H1 (cell line): Measurements from ENCODE around the gene DCDC2C. TPM values are rescaled to one million over a fixed set of nuclear protein-coding genes. Genes with fewer than 3 reads are reported as not detected.

Experiments used
- CTCF ChIA-PET: fragments of 300-600 bp; sonication (Branson Sonifier 250); formaldehyde crosslinking; loops from one replicate; lab custom pipeline; 2021; ENCODE audit not compliant: partially characterized antibody; lab: Charles Lee
- POLR2A ChIA-PET: fragments of 300-600 bp; sonication (Branson Sonifier 250); formaldehyde crosslinking; loops from one replicate; lab custom pipeline; 2021; ENCODE audit warnings: inconsistent platforms; ENCODE audit not compliant: partially characterized antibody; lab: Charles Lee
- DNase-seq, 2 experiments: peaks; one replicate each; pipeline versions ENCODE4 v3.0.0 to v3.0.0-alpha.2; 2010 to 2022; ENCODE audit warnings: low spot score in 2 of 2, low read depth in 1 of 2, mixed read lengths in 1 of 2
- FAIRE-seq: peaks from 2 replicates; lab custom pipeline; 2011; peaks lifted over from hg19 to GRCh38; lab: Jason Lieb, UNC
- H2AFZ ChIP-seq: 2 replicates; pipeline ENCODE4 v1.8.1; 2012; ENCODE audit warnings: low read length, inconsistent platforms
- H2AK5ac ChIP-seq: 2 replicates; pipeline ENCODE4 v1.6.1; 2013; ENCODE audit warnings: low read depth, low read length
- H2BK120ac ChIP-seq: replicated peaks from 2 replicates; pipeline ENCODE3; 2013; ENCODE audit warnings: low read depth, low read length, inconsistent platforms
- H2BK12ac ChIP-seq: 2 replicates; pipeline ENCODE4 v1.6.1; 2013; ENCODE audit warnings: low read depth, low read length
- H2BK15ac ChIP-seq: 2 replicates; pipeline ENCODE4 v1.6.1; 2013; ENCODE audit warnings: low read length
- H2BK20ac ChIP-seq: 2 replicates; pipeline ENCODE4 v1.6.1; 2013; ENCODE audit warnings: low read length
- H2BK5ac ChIP-seq: 2 replicates; pipeline ENCODE4 v1.6.1; 2013; ENCODE audit warnings: low read depth, low read length
- H3K14ac ChIP-seq: 2 replicates; pipeline ENCODE4 v1.6.1; 2013; ENCODE audit warnings: inconsistent platforms; ENCODE audit not compliant: insufficient read length
- H3K18ac ChIP-seq: 2 replicates; pipeline ENCODE4 v1.6.1; 2013; ENCODE audit warnings: low read length; ENCODE audit errors: extremely low read depth
- H3K23ac ChIP-seq: 2 replicates; pipeline ENCODE4 v1.6.1; 2013; ENCODE audit warnings: inconsistent platforms; ENCODE audit not compliant: insufficient read length
- H3K23me2 ChIP-seq: 2 replicates; pipeline ENCODE4 v1.6.1; 2013; ENCODE audit warnings: low read depth, low read length
- H3K27ac ChIP-seq: 2 replicates; pipeline ENCODE4 v1.6.1; 2011; ENCODE audit warnings: low read depth, low read length, inconsistent platforms
- H3K27me3 ChIP-seq, 4 experiments: replicated peaks in 1 of 4; 1 replicate in 1 of 4; 2 replicates in 3 of 4; pipeline versions ENCODE4 v1.6.1 to v1.8.1; 2011 to 2013; ENCODE audit warnings: low read length in 3 of 4, mild to moderate bottlenecking in 3 of 4, inconsistent platforms in 2 of 4, mixed read lengths in 2 of 4, moderate library complexity in 1 of 4; ENCODE audit not compliant: control insufficient read depth in 3 of 4, insufficient read depth in 3 of 4; ENCODE audit errors: extremely low read depth in 1 of 4
- H3K36me3 ChIP-seq, 4 experiments: 2 replicates each; pipeline versions ENCODE4 v1.6.1 to v1.8.1; 2011 to 2013; ENCODE audit warnings: mild to moderate bottlenecking in 4 of 4, low read length in 3 of 4, moderate library complexity in 2 of 4, control low read depth in 1 of 4, inconsistent platforms in 1 of 4; ENCODE audit not compliant: insufficient read depth in 4 of 4, control insufficient read depth in 2 of 4
- H3K4ac ChIP-seq: replicated peaks from 2 replicates; pipeline ENCODE3; 2013; ENCODE audit warnings: low read length, low read depth, mixed read lengths, inconsistent platforms; ENCODE audit not compliant: insufficient read length
- H3K4me1 ChIP-seq, 4 experiments: replicated peaks in 1 of 4; 1 replicate in 1 of 4; 2 replicates in 3 of 4; pipeline versions ENCODE4 v1.6.1 to v1.8.1; 2011 to 2013; ENCODE audit warnings: low read length in 3 of 4, inconsistent platforms in 2 of 4, mixed read lengths in 1 of 4; ENCODE audit not compliant: insufficient read depth in 4 of 4, control insufficient read depth in 3 of 4
- H3K4me2 ChIP-seq, 2 experiments: 2 replicates each; pipeline versions ENCODE4 v1.6.1 to v1.8.1; 2011 to 2013; ENCODE audit warnings: low read depth in 2 of 2, low read length in 2 of 2, control low read depth in 1 of 2, inconsistent platforms in 1 of 2, mild to moderate bottlenecking in 1 of 2; ENCODE audit not compliant: insufficient read depth in 1 of 2
- H3K4me3 ChIP-seq, 4 experiments: fragments of 200-600, 300-600 bp in 1 of 4; sonication (generic), shearing (Covaris generic), sonication (Bioruptor Twin) in 1 of 4; 2 replicates each; pipeline versions ENCODE4 v1.5.1 to v1.8.1; 2011 to 2016; ENCODE audit warnings: low read length in 4 of 4, low read depth in 3 of 4, control low read depth in 2 of 4, inconsistent platforms in 2 of 4, mild to moderate bottlenecking in 2 of 4, mixed read lengths in 1 of 4, moderate library complexity in 1 of 4; ENCODE audit not compliant: insufficient read depth in 2 of 4; ENCODE audit errors: extremely low read depth in 1 of 4
- H3K56ac ChIP-seq: replicated peaks from 2 replicates; pipeline ENCODE3; 2013; ENCODE audit warnings: low read depth, mild to moderate bottlenecking, mixed read lengths, low read length, inconsistent platforms; ENCODE audit not compliant: insufficient read length
- H3K79me1 ChIP-seq: 2 replicates; pipeline ENCODE4 v1.6.1; 2013; ENCODE audit warnings: low read depth, low read length, control low read depth
- H3K79me2 ChIP-seq, 2 experiments: 2 replicates each; pipeline versions ENCODE4 v1.6.1 to v1.8.1; 2012 to 2013; ENCODE audit warnings: low read length in 2 of 2, mild to moderate bottlenecking in 2 of 2, inconsistent platforms in 1 of 2; ENCODE audit not compliant: insufficient read depth in 2 of 2, control insufficient read depth in 1 of 2
- H3K9ac ChIP-seq, 4 experiments: replicated peaks in 1 of 4; 1 replicate in 1 of 4; 2 replicates in 3 of 4; pipeline versions ENCODE4 v1.6.1 to v1.8.1; 2011 to 2013; ENCODE audit warnings: low read depth in 3 of 4, low read length in 3 of 4, control low read depth in 2 of 4, mild to moderate bottlenecking in 2 of 4, moderate library complexity in 2 of 4, inconsistent platforms in 1 of 4; ENCODE audit errors: extremely low read depth in 1 of 4
- H3K9me3 ChIP-seq, 2 experiments: 2 replicates each; pipeline versions ENCODE4 v1.6.1 to v1.8.1; 2012 to 2013; ENCODE audit warnings: mild to moderate bottlenecking in 2 of 2, moderate library complexity in 2 of 2, control low read depth in 1 of 2, inconsistent platforms in 1 of 2, low read depth in 1 of 2, low read length in 1 of 2, mixed read lengths in 1 of 2; ENCODE audit not compliant: insufficient read depth in 2 of 2
- H4K20me1 ChIP-seq, 2 experiments: replicated peaks in 1 of 2; 2 replicates each; pipeline versions ENCODE3 to v1.8.1; 2011 to 2013; ENCODE audit warnings: inconsistent platforms in 2 of 2, low read length in 2 of 2, mild to moderate bottlenecking in 1 of 2; ENCODE audit not compliant: insufficient read depth in 2 of 2, control insufficient read depth in 1 of 2
- H4K5ac ChIP-seq: 2 replicates; pipeline ENCODE4 v1.6.1; 2013; ENCODE audit warnings: low read length, low read depth, mixed read lengths, inconsistent platforms; ENCODE audit not compliant: insufficient read length
- H4K8ac ChIP-seq: 2 replicates; pipeline ENCODE4 v1.8.0; 2013; ENCODE audit warnings: mild to moderate bottlenecking, moderate library complexity, low read length, inconsistent platforms; ENCODE audit not compliant: insufficient read depth; ENCODE audit errors: extremely low read depth
- H4K91ac ChIP-seq: replicated peaks from 2 replicates; pipeline ENCODE3; 2013; ENCODE audit warnings: low read length, mixed read lengths, inconsistent platforms; ENCODE audit not compliant: insufficient read length
- ATF2 ChIP-seq: IDR thresholded peaks from 2 replicates; pipeline ENCODE4 v1.6.1; 2012; ENCODE audit warnings: low read length, inconsistent platforms
- CTCF ChIP-seq, 3 experiments: IDR thresholded peaks; 1 replicate in 2 of 3; 2 replicates in 1 of 3; pipeline versions ENCODE4 v1.5.1 to v1.6.1; 2011; ENCODE audit warnings: low read length in 3 of 3, mild to moderate bottlenecking in 3 of 3, inconsistent platforms in 2 of 3, low read depth in 1 of 3, moderate library complexity in 1 of 3; ENCODE audit not compliant: insufficient read depth in 1 of 3; ENCODE audit errors: control extremely low read depth in 1 of 3
- POLR2A ChIP-seq, 2 experiments: IDR thresholded peaks; 1 replicate in 1 of 2; 2 replicates in 1 of 2; pipeline ENCODE4 v1.6.1; 2011; ENCODE audit warnings: low read depth in 2 of 2, low read length in 2 of 2, mild to moderate bottlenecking in 2 of 2; ENCODE audit errors: control extremely low read depth in 1 of 2
- RAD21 ChIP-seq, 2 experiments: IDR thresholded peaks in 1 of 2; conservative IDR thresholded peaks in 1 of 2; 2 replicates each; pipeline ENCODE4 v1.6.1; 2011; ENCODE audit warnings: low read depth in 2 of 2, low read length in 2 of 2, improper control_type of control experiment in 1 of 2, inconsistent platforms in 1 of 2, mild to moderate bottlenecking in 1 of 2, moderate library complexity in 1 of 2
- TEAD4 ChIP-seq: IDR thresholded peaks from 2 replicates; pipeline ENCODE4 v1.6.1; 2012; ENCODE audit warnings: low read depth, low read length, inconsistent platforms, mixed read lengths
- WGBS, 2 experiments: shearing (Covaris generic) in 1 of 2; methylation state at CpG; one replicate each; pipeline versions ENCODE4 v1.1.6 to v1.1.7; 2013 to 2015; ENCODE audit warnings: low lambda C conversion rate in 2 of 2, mixed read lengths in 2 of 2, inconsistent platforms in 1 of 2, low coverage in 1 of 2, missing lambda C conversion rate in 1 of 2; ENCODE audit not compliant: insufficient replicate concordance in 2 of 2, insufficient coverage in 1 of 2, insufficient read length in 1 of 2; ENCODE audit errors: extremely low coverage in 1 of 2, missing lambda C conversion rate in 1 of 2; 5-methylcytosine and 5-hydroxymethylcytosine counted together
- polyA plus RNA-seq, 7 experiments: library from polyadenylated mRNA; depleted of rRNA in 3 of 7; stranded (reverse) in 5 of 7; unstranded in 2 of 7; fragments of >200 nt in 5 of 7; fragments of 200-250 nt in 2 of 7; gene quantifications; 1 replicate in 5 of 7; 2 replicates in 1 of 7; 4 replicates in 1 of 7; pipeline versions ENCODE4 v1.2.1 to v1.2.3, GENCODE V29; 2011 to 2013; ENCODE audit warnings: missing spikeins in 2 of 7, mixed read lengths in 2 of 7
- total RNA-seq: library from RNA; stranded (reverse); fragmentation: NEBNext Ultra II Directional; extraction: Animal tissue kit (Norgen Biotek cat#: 25700); gene quantifications from 2 replicates; pipeline ENCODE4 v1.2.1, GENCODE V29; 2021

Gene DCDC2C
- total and polyA plus RNA-seq, 2 of the 8 experiments (the other 6 are each of a cell fraction or from before 2014, with no cell fraction given) = 0.50 TPM; not detected in 1

- Histone ChIP-seq H2AFZ (peak overlapping the region; percentile 43), H3K56ac (no peak overlapping the region), H2BK15ac (no peak overlapping the region), H2BK5ac (0 out of 2 replicates have a peak overlapping the region, but pooled peaks have one; percentile 17), H2AK5ac (no peak overlapping the region), H2BK20ac (no peak overlapping the region), H3K14ac (no peak overlapping the region), H3K27me3 (no peaks in the 10 kb centered on the region), H3K4me2 (no peak overlapping the region), H3K36me3 (no peaks in the 10 kb centered on the region), H4K8ac (no peak overlapping the region), H3K4me1 (peaks cover 0 to 9% (median 5%) of the 10 kb centered on the region in 4 experiments; a peak in 4 of 7 replicates), H3K9ac (no peak overlapping the region), H3K79me2 (no peaks in the 10 kb centered on the region), H3K23me2 (no peaks in the 10 kb centered on the region), H3K4ac (no peak overlapping the region), H3K79me1 (no peaks in the 10 kb centered on the region), H2BK12ac (peak overlapping the region; percentile 64; the same call in 1 of the 2 replicates), H3K18ac (no peak overlapping the region), H3K9me3 (no peaks in the 10 kb centered on the region), H2BK120ac (no peak overlapping the region), H3K4me3 (no peak overlapping the region), H3K27ac (no peak overlapping the region), H4K5ac (no peak overlapping the region), H4K91ac (no peak overlapping the region), H4K20me1 (no peaks in the 10 kb centered on the region), H3K23ac (no peak overlapping the region)
- WGBS, 2 experiments = 67% methylated on average over 15 of the region's 15 CpGs; no CpG with 5 or more reads in 1 of the 2 experiments
- DNase-seq = peak in 1 of 2 experiments; percentile 58
- FAIRE-seq = no peak
- ChIA-PET CTCF (interaction anchor here (0.7 to 3.8 kb wide), 12 partner anchors 19 to 68 kb away, joined by 3 to 22 read pairs (median 5); no protein-coding TSS in a partner anchor), POLR2A (no interaction called here)
- TF ChIP-seq TEAD4 (0 out of 2 replicates have a peak, but pooled peaks have one; percentile 11), POLR2A (IDR thresholded peaks at IDR 0.05; ENCODE audit: control extremely low read depth in 1 of 2, low read depth in 2 of 2, low read length in 2 of 2) (no peak), ATF2 (no peak), CTCF (IDR thresholded peaks at IDR 0.05; ENCODE audit: control extremely low read depth in 1 of 3, insufficient read depth in 1 of 3, low read depth in 1 of 3, low read length in 3 of 3) (0 out of 4 replicates have a peak, but pooled peaks of 1 of the 3 experiments have one; percentile 13), RAD21 (IDR thresholded peaks at IDR 0.05 in 1 of 2, conservative IDR thresholded peaks at IDR 0.05 in 1 of 2; ENCODE audit: low read depth in 2 of 2, low read length in 2 of 2) (0 out of 4 replicates have a peak, but pooled peaks of 1 of the 2 experiments have one; percentile 6)
These were observed 82.0 kb downstream of the DCDC2C start for GRCh38 chr2:3785220-3785889.
